CD4-positive, alpha-beta T cell treated with Interleukin-2 at 100 ng/mL for 4 hours (primary cell): Measurements from ENCODE around the gene ESRRG.

Experiments used
- DNase-seq: peaks from one replicate; pipeline ENCODE4 v3.0.0-alpha.2; 2020; ENCODE audit warnings: low spot score

ESRRG gene

DNA sequence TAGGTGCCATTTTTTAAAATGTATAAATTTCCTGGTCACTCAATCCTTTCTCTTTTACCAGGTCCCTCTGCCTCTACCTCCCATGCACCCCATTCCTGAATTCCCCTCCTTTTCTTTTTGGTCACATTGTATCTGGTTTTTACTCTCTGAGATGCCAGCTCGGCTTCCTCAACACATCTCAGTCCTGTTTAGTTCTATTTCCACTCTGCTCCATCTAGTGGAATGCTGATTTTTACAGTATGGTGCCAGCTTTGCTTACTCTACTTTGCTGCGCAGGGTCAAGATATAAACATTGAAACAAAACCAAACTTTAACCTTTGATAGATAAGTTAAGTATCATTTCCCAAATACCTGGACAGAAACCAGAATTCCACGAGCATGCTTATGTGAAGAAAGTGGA lies 96.0 kb downstream of the ESRRG start:
- no peak for DNase-seq

DNA sequence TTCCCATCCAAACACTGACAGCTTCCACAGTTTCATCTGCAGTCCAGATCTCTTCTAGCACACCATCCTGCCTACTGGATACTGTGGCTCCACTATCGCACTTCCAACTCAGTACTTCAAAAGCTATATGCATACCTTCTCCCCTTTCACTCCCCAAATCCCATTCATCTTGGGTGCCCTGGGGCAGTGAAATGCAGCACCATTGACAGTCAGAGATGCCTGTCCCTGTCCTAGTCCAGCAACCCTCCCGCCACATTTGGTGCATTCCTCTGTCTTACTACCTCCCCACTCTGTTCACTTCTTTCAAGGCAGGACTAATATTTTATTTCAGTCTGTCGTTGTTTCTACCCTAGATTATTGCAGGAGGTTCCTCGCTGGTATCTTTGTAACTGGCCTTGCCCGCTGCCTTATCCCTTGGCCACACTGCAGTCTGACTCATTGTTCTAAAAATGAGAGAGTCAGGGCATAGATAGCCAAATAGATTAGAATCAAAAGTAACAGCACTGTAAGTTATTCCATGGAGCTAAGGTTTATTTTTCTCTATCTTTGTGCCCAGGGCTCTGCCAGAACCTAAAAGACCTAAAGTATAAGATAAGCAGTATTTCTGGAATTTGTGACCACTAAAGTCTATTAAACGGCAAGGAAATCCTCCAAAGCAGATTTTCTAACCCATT lies 96.7 kb downstream of the ESRRG start:
- DNase-seq, result no peak

DNA sequence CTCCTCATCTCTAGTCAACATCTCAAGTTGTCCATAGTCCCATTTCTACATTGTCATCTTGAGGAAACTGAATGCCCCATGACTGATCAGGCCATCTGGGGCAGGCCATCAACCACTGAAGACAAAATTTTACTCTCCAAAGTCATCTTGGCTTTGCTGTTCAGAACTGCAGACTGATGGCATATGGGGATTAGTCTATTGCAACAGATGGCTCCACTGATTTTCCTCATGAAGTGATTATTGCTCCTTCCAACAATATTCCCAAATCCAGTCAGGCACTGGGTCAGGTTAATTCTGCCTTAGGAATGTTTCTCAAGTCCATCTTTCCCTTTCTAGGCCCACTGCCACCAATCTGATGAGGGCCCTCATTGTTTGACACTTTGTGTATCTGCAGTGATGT lies 101.7 kb downstream of the ESRRG start:
- no peak for DNase-seq

DNA sequence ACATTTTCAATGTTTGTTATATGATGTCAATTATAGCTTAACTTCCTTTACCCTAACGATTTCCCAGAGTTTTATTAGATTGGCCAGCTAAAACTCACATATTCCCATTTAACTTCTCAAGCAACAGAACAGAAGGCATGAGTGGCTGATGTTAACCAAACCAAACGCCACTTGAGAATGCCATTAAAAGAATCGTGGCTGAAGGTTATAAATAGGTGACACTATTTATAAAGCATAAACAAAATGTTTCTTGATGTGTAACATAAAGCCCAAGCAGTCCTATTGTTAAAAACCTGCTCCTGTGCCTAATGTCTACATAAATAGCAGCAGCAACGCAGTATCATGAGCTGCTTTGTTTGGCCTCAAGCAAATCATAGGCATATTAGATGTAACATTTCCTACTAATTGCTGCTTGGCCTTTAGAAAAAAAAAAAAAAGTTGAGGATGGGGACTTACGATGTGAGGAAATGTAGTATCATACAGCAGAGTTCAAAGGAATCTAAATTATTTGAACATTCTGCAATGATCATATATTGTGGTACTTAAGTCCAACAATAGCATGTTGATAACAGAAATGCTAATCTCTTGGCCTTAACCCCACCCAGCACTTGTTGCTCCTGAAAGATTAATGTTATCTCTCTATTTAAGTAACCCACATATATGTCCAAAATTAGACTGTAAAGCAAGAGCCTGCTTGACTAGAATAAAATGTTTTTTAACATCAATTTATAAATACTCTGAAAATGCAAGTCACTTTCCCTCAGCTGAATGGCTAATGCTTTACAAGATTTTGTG lies 106.0 kb downstream of the ESRRG start:
- no peak for DNase-seq

DNA sequence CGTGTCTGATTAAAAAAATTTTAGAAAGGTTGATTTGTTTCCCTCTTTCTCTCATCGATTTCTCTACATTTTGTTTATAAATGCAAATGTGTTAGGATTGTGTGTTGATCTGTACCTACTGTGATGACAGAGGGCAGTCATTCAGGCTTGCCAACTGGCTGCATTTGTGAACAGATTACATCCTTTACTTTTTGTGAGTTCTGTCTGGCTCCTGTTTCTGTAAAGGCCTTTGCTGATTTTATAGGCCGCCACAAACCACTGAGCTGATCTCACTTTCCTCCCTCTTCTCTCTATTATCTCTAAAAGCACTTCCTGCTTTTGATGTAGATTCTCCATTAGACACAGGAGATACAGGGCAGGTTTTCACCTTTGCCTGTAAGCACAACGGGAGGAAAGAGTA lies 106.8 kb downstream of the ESRRG start:
- no peak for DNase-seq

DNA sequence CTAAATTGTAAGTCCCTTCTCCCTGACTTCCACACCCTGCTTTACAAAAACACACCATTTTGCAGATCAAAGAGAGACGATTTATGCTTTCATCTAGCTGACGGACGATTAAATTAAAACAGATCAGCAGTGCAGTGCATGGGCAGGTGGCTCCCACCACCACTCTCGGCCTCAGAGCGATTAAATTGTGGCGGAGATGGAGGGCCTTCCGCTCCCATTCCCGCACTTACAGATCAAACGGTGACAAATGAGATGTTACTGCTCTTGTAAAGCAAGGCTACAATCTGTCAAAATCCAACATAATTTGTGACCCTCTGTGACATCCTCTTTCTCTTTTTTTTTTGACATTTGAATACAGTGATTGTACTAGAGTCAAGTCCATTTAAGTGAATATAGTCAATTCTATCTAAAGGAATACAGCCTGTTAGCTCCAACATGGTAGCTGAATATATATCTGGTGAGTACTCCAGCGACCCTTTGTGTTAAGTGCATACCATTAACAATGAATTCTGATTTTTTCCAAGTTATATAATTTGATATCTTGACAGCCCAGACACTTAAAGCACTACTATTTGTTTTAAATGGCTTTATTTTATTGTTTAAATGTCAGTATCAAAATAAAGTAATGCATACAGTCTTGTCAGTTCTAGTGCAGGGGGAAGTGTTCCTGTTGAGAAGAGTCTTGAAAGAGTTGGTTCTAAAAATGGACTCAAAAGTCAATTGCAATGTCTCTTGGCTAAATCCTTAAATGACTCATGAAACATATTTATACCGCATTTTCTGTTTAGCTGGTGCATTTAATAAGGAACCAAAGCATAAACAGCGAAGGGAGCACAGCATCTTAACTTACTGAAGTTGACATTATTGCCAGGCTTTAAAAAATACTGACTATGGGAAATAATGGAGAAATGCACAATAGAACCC lies 109.0 kb downstream of the ESRRG start:
- no peak for DNase-seq

DNA sequence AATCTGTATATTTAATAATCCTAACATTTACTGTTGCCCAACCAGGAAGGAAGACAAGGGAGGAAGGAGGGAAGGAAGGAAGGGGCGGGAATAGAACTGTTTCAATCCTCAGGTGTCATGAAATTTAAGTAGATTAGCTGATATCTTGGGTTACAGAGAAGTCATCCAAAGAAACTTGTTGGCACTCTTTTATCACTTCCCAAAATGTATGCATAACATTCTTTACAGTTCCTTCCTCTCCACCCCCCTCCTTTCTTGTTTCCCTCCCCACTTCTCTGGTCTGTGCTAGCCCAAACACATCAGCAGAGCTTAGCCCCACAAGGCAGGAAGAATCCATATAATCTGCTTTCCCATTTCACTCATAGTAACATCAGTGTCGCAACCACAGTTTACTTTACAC lies 110.9 kb downstream of the ESRRG start:
- DNase-seq, result no peak

DNA sequence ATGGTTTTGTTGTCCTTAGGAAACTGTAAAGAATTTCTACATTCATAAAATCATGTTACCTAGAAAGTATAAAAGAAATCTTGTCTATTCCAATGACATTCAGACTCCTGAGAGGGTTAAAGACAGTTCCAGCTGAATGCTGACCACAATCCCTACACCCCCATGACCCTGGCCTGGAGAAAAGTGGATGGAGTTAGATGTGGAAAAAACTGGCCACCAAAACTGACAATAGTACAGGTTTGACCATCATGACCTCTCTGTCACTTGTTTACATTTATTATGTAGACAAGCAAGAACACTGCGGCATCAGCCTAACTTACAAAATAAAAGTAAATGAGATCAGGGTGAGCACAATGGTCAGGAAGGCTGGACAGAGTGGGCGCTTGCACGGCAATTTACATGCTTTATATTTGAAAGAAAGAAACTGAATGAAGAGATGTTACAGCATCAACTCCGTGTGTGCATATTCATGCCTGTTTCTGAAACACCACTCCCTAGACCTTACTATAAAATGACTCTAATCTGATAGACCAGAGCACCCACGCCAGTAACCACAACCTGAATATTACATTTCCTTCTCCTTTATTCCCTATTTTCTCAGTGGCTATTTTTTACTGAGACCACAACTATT lies 116.0 kb downstream of the ESRRG start:
- DNase-seq, result no peak

DNA sequence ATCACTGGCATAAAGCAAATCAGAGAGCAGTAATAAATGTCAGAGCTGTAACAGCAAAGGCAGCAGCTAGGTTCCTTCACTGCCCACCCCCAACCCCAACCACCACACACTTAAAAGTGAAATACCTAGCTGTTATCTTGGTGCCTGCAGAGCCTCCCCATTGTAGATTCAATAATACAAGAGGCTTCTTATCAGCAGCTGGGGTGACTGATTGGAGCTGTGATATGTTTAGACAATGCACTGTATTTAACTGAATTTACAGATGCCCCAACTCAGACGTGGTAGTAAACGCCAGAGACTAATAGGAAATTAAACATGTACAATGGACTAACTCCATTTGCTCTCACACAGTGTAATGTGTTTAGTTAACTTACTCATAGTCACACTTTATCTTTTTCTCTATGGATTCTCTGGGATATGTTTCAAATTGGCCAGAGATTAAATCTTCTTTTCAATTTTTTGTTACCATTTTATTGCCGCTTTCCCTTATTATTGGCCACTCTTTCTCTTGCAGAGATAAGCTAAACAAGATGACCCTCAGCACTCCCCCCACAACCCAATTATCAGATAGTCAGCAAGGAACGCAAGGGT lies 117.1 kb downstream of the ESRRG start:
- no peak for DNase-seq

DNA sequence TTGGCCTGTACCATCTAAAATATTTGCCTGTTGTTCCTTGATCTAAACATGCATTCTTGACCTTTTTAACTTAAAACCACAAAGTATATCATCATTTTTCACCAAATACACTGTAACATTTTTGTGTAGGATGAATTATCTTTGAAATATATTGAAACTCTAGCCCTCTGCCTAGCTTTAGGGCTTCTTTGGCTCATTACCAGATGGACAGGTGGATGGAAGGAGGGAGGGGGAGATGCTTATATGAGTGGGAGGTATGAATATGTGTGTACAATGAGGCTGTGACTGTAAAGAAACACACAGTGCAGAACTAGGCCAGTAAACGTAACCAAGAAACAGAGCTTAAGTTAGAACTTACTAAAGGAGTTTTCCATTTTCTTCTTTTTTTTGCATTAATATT lies 118.5 kb downstream of the ESRRG start:
- no peak for DNase-seq

DNA sequence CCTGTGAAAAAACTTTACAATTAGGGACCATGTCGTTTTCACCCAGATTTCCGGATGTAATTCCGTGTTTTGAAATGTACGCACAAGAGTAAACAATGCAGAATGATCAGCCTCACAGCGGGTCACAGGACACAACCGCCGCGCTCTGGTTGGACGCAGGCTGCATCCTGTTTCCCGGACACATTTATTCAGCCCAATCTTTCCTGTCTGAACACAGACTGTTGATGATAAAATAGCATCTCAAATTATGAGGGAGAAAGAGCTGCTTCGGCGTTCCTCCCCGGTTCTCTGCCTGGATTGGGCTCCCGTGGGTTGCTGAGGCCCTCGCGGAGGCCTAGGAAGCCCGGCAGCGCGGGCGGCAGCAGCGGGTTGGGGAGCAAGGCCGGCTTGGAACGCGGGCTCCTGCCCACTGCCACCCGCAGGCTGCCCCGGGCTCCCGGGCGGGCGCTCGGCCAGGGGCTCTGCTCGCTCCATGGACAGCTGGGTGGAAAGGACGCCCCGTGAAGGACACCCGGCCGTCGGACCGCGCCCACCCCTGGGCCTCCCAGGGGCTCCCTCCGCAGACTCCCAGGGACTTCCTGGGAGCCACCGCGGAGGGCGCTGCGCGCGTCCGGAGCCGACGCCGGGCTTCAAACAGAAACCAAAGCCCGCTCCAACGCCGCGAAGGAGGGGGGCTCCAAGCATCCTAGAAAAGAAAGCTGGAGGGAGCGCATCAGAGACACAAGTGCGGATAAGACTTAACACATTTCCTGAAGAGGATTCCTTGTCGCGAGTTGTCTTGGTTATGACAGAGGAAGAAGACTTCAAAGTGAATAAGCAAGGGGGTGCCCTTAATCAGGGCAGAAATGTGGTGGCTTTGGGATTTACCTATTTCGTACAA lies 122.3 kb downstream of the ESRRG start:
- DNase-seq, result no peak

DNA sequence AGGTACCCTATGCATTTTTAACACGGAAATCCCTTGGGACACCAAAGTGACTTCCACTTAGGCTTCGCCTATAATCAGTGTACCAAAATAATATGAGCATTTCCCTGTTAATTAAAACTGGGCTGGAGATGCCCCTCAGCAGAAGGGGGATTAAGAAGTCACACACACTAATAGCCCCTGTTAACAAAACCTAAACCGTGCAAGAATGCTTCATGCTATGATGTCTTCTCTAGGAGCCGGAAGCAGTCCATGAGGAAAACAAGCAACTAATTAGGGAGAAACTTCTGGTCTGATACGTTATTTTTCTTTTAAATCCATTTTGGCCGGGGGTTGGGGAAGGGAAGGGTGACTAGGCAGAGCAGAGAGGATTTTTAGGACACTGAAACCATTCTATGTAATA lies 123.4 kb downstream of the ESRRG start:
- DNase-seq, result no peak

DNA sequence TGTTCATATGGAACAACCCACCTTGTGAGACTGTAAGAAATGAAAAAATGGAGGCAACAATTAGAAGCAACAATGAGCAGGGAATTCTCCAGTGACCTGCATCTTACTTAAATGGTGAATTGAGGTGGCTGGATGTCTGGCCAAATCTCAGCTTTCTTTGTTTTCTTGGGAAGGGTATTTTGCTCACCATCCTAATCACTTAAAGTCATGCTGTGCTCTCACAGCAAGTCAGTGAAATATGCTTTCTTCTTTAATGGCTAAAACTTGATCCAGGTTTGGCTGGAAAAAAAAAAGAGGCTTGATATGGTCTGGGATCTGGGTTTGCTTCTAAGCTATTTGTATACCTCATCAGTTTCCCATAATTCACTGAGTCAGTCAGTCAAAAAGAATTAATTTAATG lies 124.8 kb downstream of the ESRRG start:
- no peak for DNase-seq

DNA sequence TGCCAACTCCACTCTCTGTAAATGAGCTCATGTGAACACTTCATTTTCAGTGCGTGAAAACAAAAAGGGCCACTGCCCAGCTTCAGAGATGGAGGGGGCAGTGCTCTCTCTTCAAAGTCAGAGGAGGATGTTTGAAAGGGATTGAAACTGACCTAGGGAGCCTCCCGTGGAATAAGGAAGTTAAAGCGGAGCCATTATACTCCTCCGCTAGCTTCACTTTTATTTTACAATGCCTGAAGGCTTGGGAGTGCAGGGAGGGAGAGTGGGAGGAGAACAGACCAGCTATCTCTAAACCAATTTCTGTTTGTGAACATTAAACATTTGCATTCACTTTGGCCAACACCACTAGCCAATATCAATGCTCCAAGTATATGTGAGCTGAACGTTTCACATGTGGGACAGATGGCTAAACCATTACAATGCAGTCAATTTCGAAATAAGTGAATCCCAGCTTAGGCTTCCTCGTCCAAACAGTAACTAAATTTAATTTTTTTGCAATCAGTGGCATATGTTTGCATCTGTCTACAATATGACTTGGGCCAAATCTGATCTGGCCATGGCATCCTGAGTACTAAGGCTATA lies 126.9 kb downstream of the ESRRG start:
- no peak for DNase-seq

DNA sequence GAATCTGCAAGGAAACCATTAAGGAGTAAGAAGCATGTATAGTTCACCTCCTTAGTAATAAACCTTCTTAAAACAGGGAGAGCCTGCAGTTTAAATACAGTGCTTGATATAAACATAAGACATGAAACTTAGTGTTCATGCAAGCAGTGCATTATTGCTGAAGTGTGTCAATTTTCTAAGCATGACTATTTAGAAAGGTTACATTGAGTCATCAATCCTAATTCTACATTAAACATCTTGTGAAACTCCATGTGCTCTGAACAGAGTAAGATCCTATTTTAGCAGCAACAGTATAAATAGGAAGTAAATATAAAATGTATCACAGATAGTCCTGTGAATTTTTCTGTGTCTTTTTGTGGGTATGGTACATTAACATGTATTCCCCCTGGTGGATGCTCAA lies 135.5 kb downstream of the ESRRG start:
- no peak for DNase-seq

DNA sequence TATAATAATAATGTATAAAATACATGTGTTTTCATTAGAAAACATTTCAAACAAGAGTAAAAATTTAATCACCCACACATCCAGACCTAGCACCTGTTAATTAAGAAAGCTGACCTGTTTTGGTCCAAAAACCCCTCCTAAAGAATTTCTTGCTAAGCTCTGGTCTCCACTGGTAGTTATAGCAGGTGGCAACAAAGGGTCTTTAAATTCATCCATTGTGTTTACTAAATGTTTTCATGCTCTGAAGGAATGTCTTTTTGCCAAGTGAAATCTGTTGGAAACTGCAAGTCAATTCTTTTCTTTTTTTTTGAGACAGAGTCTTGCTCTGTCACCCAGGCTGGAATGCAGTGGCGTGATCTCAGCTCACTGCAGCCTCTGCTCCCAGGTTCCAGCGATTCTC lies 141.1 kb downstream of the ESRRG start:
- no peak for DNase-seq

DNA sequence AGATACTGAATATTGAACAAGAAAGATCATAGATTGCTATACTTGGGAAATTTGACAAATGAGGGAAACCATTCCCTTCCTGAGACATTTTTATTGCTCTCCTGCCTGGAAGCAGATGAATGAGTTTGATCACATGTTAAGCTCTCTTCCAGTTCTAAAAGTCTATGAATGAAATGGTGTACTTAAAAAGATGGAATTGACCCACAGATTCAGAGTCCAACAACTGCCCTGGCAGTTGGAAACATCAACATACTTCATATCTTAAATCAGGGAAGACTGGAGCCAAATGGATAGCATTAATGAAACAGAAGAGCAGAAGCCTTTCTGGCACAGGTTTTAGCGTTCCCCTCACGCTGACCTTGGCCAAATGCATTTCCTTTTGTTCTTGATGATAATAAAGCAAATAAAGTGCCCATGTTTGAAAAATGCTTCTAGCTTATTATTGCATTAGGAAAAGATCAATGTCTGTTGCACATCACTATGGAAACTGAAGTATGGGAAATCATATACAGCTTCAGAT lies 142.6 kb downstream of the ESRRG start:
- no peak for DNase-seq

DNA sequence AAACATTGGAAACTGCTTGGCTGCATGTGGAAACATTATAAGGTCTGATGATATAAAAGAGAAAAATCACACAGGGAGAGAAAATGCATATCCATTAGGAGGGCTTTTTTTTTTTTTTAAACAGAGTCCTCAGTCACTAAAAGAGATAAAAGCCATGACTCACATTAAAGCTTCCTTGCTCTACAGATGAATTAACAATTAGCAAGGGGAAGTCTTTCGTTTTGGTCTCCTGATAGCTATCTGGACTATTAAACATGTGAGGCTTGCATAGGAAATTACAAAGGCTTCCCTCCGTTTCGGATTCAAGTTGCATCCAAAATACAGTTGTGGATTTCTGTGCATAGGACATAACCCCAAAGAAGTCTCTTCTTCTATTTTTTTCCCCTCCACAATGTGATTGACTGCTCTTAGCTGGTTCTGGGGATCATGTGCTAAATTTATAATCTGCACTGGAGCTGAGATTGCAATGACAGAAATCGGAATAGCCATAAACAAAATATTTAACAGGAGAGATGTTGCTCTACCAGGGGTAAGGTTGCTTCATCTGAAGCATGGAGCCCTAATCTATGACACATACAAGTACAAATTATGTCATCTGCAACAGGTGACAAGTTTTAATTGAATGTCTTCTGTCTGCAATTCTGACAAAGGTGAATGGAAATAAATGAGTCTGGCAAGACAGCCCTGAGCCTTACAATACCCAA lies 146.8 kb downstream of the ESRRG start:
- DNase-seq, result no peak

DNA sequence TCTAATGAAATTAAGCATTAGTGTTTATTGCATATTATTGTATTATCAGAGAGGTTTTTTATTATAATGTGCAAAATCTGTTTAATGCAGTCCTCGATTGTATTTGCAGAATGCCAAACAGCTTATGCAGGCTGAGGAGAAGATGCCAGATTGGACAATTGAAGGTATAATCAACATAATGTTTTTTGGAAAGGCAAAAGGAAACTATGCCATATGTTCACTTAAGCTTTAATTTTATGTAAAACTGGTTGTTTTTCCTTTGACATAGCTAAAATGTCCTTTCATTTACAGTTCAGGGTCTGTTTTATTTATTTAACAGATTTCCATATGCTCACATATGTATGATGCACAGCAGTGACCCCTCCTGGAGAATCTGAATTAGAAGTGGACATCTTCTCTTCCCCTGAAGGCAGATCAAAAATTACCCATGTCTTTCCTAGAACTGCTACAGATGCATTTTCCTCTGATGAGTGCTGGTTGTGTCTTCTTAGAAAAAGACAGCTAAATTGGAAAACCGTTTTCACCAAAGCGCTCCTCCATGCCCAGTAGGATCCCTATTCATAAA lies 156.5 kb downstream of the ESRRG start:
- no peak for DNase-seq
